ENCODE measurements around the gene SUSD3.

- peak in 1 of 2 donors; percentile 5 for TF ChIP-seq CTCF (IDR thresholded peaks at IDR 0.05; ENCODE audit: extremely low read depth in 1 of 2, insufficient read depth in 1 of 2, low read depth in 1 of 2, low read length in 2 of 2)
- peak; percentile 77 for TF ChIP-seq POLR2A (IDR thresholded peaks at IDR 0.05; ENCODE audit: low read depth, low read length)
- peak; percentile 43 for TF ChIP-seq POLR2AphosphoS5 (IDR thresholded peaks at IDR 0.05; ENCODE audit: insufficient read depth, low read depth, low read length)
These were observed 75.7 kb downstream of the SUSD3 start, which contains the start of gene NINJ1 for GRCh38 chr9:93134015-93134739.

Measured in endothelial cell of umbilical vein (primary cell).